Erythroblast (primary cell): ENCODE data around the gene CXCL8.

Source experiments
- GATA1 ChIP-seq: IDR thresholded peaks from 2 replicates; pipeline ENCODE4 v1.6.1; 2011; ENCODE audit warnings: low read depth, mild to moderate bottlenecking, control low read depth, low read length, moderate library complexity
- POLR2A ChIP-seq: IDR thresholded peaks from 2 replicates; pipeline ENCODE4 v1.6.1; 2011; ENCODE audit warnings: mild to moderate bottlenecking, low read length

- TF ChIP-seq POLR2A (no peak), GATA1 (no peak)
Observed at GRCh38 chr4:73770917-73771316, 30.5 kb downstream of the CXCL8 start.
